Stimulated activated CD8-positive, alpha-beta memory T cell treated with anti-CD3 and anti-CD28 coated beads, Interleukin-4, amount 100 ng/mL, for 4 hours (primary cell): ENCODE results near the gene THUMPD3.

Source experiments
- DNase-seq, 2 donors: peaks; one replicate each; pipeline ENCODE4 v3.0.0-alpha.2; 2020; ENCODE audit warnings: low read depth in 2 of 2, low spot score in 1 of 2

Gene THUMPD3

GRCh38 chr3:9352917-9353752 is 9.7 kb upstream of the THUMPD3 start:
- DNase-seq: peak; percentile 10 to 22

GRCh38 chr3:9361691-9362388 is 1.0 kb upstream of the THUMPD3 start:
- no peak for DNase-seq

- DNase-seq: no peak
Measured at GRCh38 chr3:9369508-9369907, 6.7 kb downstream of the THUMPD3 start.

DNA sequence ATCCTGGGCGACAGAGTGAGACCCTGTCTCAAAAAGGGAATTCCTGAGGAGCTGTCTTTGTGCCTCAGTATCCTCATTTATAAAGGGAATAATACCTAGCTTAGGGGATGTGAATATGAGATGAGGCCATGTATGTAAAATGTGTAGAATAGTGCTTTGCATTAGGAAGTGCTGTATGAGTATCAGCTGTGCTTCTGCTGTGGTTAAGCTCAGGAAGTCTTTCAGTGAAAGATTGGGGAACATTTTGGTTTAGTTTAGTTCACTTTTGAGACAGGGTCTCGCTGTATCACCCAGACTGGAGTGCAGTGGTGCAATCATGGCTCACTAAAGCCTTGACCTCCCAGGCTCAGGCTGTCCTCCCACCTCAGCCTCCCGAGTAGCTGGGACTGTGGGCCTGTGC is 10.6 kb downstream of the THUMPD3 start:
- no peak for DNase-seq

GRCh38 chr3:9377981-9378380 is 15.1 kb downstream of the THUMPD3 start:
- no peak for DNase-seq

- no peak for DNase-seq
Measured at GRCh38 chr3:9379327-9379726, 16.5 kb downstream of the THUMPD3 start.

GRCh38 chr3:9380014-9380413 is 17.2 kb downstream of the THUMPD3 start:
- DNase-seq: no peak

GRCh38 chr3:9384141-9384828 is 21.4 kb downstream of the THUMPD3 start:
- no peak for DNase-seq

GRCh38 chr3:9385187-9386077 is 22.6 kb downstream of the THUMPD3 start:
- no peak for DNase-seq

- DNase-seq: no peak
Measured at GRCh38 chr3:9386078-9386459, 23.2 kb downstream of the THUMPD3 start.

DNA sequence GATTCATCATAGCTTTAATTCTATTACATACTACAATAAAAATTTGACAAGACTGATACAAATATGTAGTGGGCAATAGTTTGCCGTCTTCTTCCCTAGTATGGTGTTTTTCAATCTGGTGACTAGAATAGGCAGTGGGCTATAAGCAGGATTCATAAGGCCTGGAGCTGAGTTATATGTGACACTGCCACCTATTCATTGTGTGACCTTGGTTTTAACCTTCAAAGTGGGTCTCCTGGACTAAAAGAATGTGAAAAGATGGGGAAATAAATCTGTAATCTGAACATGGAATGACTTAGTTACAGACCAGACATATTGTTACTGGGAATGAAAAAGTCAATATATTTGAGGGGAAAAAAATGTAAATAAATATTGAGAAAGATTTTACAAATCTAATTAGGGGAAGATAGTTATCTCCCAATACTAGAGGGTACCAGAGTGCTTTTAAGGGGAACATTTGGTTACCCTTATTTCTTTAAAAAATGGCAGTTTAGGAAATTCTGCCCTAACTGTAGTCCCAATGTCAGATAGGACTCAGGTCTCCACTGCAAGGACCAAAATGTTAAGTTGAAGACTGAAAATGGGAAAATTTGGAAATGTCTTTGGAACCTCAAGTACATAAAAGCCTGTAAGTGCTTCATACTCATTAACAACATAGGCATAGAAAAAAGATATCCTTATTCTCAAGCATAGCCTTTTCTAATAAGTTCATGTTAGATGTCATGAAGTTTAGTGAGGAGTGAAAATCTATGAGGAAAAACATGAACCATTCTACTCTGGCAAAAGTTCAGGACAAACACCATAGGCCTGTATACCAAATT is 23.9 kb downstream of the THUMPD3 start:
- no peak for DNase-seq

DNA sequence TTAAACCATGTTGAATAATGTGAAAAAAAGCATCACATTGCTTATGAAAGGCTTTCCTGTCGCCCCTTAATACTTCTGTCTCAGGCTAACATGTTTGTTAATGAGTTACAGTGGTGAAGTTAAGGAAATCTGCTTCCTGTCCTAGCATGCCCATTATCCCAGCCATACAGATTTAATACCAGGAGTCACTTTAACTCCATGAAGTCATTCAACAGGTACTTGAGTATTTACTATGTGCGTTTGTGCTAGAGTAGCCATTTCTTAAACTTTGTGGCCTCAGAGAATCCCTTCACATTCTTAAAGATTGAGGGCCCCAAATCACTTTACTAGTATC is 24.4 kb downstream of the THUMPD3 start:
- no peak for DNase-seq

- DNase-seq: no peak
Measured at GRCh38 chr3:9388142-9388541, 25.3 kb downstream of the THUMPD3 start.

GRCh38 chr3:9388562-9389272 is 25.9 kb downstream of the THUMPD3 start:
- no peak for DNase-seq

DNA sequence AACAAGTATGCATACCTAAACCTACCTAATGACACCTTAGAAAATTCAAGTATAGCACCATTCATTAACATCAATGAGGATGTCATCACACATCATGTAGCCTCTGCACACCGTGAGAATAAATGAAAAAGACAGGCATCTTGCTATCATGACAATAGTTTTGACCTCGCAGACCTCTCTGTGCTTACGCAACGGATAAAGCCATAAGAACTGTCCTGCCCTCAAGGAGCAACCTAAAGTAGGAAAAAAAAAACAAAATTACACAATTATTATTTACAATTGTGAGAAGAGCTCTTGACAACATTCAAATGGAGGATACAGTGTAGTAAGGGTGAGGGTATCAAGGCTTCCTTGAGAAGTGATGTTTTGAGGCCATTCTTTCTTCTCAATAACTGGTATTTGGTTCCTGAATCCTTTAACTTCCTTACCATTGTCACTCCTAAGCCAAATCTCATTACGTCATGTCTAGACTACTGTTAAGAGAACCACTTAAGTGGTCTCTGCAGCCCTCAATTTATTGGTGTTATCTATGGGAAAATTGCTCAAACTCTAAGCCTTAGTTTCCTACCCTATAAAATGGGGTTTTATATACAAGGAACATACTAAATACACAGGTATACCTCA is 27.5 kb downstream of the THUMPD3 start:
- no peak for DNase-seq

DNA sequence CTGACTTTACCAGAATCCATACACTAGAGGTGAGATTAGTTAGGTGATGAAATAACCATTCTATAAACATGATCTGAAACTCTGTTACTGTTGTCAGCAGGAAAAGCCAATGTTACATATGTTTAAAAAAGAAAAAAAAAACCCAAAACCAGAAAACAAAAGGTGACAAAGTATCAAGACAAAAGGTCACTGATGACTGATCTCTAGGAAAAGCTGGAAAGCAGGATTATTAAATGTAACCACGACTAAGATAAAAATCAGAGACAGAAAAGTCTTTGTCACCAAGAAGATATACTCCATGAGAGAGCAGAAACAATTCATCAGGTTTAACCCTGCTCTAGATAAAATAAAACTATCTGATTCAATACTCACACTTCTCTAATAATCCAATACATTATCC is 29.2 kb downstream of the THUMPD3 start:
- no peak for DNase-seq

DNA sequence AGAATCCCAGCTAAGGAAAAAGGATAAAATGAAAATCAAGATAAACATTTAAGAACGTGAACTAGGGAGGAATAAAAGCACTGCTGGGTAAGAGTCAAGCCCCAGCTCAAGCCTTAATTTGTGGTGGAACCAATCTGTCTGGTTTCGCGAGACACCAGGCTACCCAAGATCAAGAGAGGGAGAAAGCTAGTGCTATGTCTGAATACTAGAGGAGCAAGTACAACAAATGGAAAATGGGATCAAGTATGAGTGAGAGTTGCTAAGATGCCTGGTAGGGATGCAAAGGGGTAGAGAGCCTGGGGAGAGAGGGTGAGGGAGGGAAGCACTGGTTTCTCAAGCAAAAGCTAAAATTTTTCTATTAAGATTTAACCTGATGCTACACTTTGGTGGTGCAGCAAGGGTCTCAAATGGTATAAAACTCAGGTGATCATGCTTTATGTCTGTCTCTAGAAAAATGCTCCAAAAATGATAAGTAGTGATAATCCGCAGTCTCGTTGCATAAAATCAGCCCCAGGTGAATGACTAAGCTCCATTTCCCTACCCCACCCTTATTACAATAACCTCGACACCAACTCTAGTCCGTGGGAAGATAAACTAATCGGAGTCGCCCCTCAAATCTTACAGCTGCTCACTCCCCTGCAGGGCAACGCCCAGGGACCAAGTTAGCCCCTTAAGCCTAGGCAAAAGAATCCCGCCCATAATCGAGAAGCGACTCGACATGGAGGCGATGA is 32.9 kb downstream of the THUMPD3 start:
- DNase-seq: no peak

DNA sequence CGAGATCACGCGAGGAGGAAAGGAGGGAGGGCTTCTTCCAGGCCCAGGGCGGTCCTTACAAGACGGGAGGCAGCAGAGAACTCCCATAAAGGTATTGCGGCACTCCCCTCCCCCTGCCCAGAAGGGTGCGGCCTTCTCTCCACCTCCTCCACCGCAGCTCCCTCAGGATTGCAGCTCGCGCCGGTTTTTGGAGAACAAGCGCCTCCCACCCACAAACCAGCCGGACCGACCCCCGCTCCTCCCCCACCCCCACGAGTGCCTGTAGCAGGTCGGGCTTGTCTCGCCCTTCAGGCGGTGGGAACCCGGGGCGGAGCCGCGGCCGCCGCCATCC is 33.4 kb downstream of the THUMPD3 start:
- peak; percentile 42 to 58 for DNase-seq
